Neural progenitor cell (in vitro differentiated cells): ENCODE measurements around the gene MRPS6. TPM values are rescaled to one million over a fixed set of nuclear protein-coding genes. Genes with fewer than 3 reads are reported as not detected.

Experiments used
- DNase-seq: peaks from one replicate; pipeline ENCODE4 v3.0.0-alpha.2; 2016; ENCODE audit warnings: low spot score
- H2AFZ ChIP-seq: fragments of 200-600 bp; sonication (generic); replicated peaks from 2 replicates; pipeline ENCODE4 v1.6.1; 2016; ENCODE audit warnings: antibody characterized with exemption
- H3F3A ChIP-seq: fragments of 200-600 bp; sonication (generic); 2 replicates; pipeline ENCODE4 v1.6.1; 2016; ENCODE audit warnings: antibody characterized with exemption, low read depth
- H3K27ac ChIP-seq: fragments of 200-600 bp; sonication (generic); 2 replicates; pipeline ENCODE4 v1.5.1; 2016; ENCODE audit warnings: mild to moderate bottlenecking
- H3K27me3 ChIP-seq: fragments of 200-600 bp; sonication (generic); 2 replicates; pipeline ENCODE4 v1.6.1; 2016; ENCODE audit warnings: mild to moderate bottlenecking, moderate library complexity
- H3K36me3 ChIP-seq: fragments of 200-600 bp; sonication (generic); 2 replicates; pipeline ENCODE4 v1.5.1; 2016
- H3K4me1 ChIP-seq: fragments of 200-600 bp; sonication (generic); 2 replicates; pipeline ENCODE4 v1.6.1; 2016; ENCODE audit warnings: mixed run types
- H3K4me2 ChIP-seq: fragments of 200-600 bp; sonication (generic); 2 replicates; pipeline ENCODE4 v1.6.1; 2016
- H3K4me3 ChIP-seq: fragments of 200-600 bp; sonication (generic); 2 replicates; pipeline ENCODE4 v1.5.1; 2016
- H3K79me2 ChIP-seq: fragments of 200-600 bp; sonication (generic); 2 replicates; pipeline ENCODE4 v1.6.1; 2016; ENCODE audit warnings: low read depth
- H3K9ac ChIP-seq: fragments of 200-600 bp; sonication (generic); 2 replicates; pipeline ENCODE4 v1.6.1; 2016
- H3K9me3 ChIP-seq: fragments of 200-600 bp; sonication (generic); 2 replicates; pipeline ENCODE4 v1.5.1; 2016; ENCODE audit warnings: low read depth
- H4K20me1 ChIP-seq: fragments of 200-600 bp; sonication (generic); 2 replicates; pipeline ENCODE4 v1.6.1; 2016; ENCODE audit warnings: low read depth
- H3K27ac Mint-ChIP-seq: 3 replicates; pipeline ENCODE4 v1.8.0; 2021; ENCODE audit warnings: mixed read lengths
- H3K27me3 Mint-ChIP-seq: 2 replicates; pipeline ENCODE4 v1.8.0; 2022; ENCODE audit warnings: low read depth, mild to moderate bottlenecking, inconsistent platforms, moderate library complexity, mixed read lengths; ENCODE audit not compliant: insufficient read depth
- H3K36me3 Mint-ChIP-seq: 3 replicates; pipeline ENCODE4 v1.8.0; 2021; ENCODE audit warnings: mixed read lengths
- H3K4me1 Mint-ChIP-seq: 3 replicates; pipeline ENCODE4 v1.8.0; 2021; ENCODE audit warnings: mixed read lengths
- H3K4me3 Mint-ChIP-seq: 3 replicates; pipeline ENCODE4 v1.8.0; 2021; ENCODE audit warnings: mild to moderate bottlenecking, moderate library complexity, mixed read lengths
- H3K9me3 Mint-ChIP-seq: 3 replicates; pipeline ENCODE4 v1.8.0; 2020; ENCODE audit warnings: mixed read lengths
- CTCF ChIP-seq: fragments of 200-600 bp; sonication (generic); IDR thresholded peaks from 2 replicates; pipeline ENCODE4 v1.5.1; 2017; ENCODE audit warnings: antibody characterized with exemption, mild to moderate bottlenecking
- EZH2 ChIP-seq: fragments of 200-600 bp; sonication (generic); IDR thresholded peaks from 2 replicates; pipeline ENCODE4 v1.6.1; 2017; ENCODE audit warnings: antibody characterized with exemption, mild to moderate bottlenecking, moderate library complexity
- EZH2phosphoT487 ChIP-seq: fragments of 200-600 bp; sonication (generic); IDR thresholded peaks from 2 replicates; pipeline ENCODE4 v1.6.1; 2017; ENCODE audit warnings: antibody characterized with exemption
- total RNA-seq: library from RNA; depleted of rRNA; stranded (reverse); fragments of >200 nt; gene quantifications from 2 replicates; pipeline ENCODE4 v1.2.3, GENCODE V29; 2015; ENCODE audit warnings: low replicate concordance

Gene MRPS6
- total RNA-seq, 1 donor from 2014 or later: 108 TPM

GRCh38 chr21:34027721-34028461 lies 45.5 kb upstream of the MRPS6 start:
- no peak overlapping the region for H3K27ac ChIP-seq
- H3K9me3 ChIP-seq: no peaks in the 10 kb centered on the region
- no peak overlapping the region for H3K27ac Mint-ChIP-seq
- peaks cover 9% of the 10 kb centered on the region for H3K9me3 Mint-ChIP-seq
- TF ChIP-seq CTCF: no peak
- no peaks in the 10 kb centered on the region for H3K36me3 ChIP-seq
- no peaks in the 10 kb centered on the region for H3K4me1 Mint-ChIP-seq
- no peaks in the 10 kb centered on the region for H4K20me1 ChIP-seq
- H3K27me3 ChIP-seq: no peaks in the 10 kb centered on the region
- peaks cover 8% of the 10 kb centered on the region for H3K4me1 ChIP-seq
- H3F3A ChIP-seq: no peaks in the 10 kb centered on the region
- no peak overlapping the region for H2AFZ ChIP-seq
- peaks cover 4% of the 10 kb centered on the region for H3K27me3 Mint-ChIP-seq
- H3K9ac ChIP-seq: no peak overlapping the region
- no peak overlapping the region for H3K4me3 ChIP-seq
- H3K4me3 Mint-ChIP-seq: no peak overlapping the region
- no peaks in the 10 kb centered on the region for H3K79me2 ChIP-seq
- H3K36me3 Mint-ChIP-seq: no peaks in the 10 kb centered on the region
- no peak for DNase-seq
- no peak overlapping the region for H3K4me2 ChIP-seq

- H3K27me3 ChIP-seq: no peaks in the 10 kb centered on the region
- no peak overlapping the region for H3K27ac ChIP-seq
- H3K4me2 ChIP-seq: peak overlapping the region; percentile 41
- H3K4me1 Mint-ChIP-seq: peaks cover 6% of the 10 kb centered on the region
- no peaks in the 10 kb centered on the region for H3K9me3 ChIP-seq
- H3K79me2 ChIP-seq: no peaks in the 10 kb centered on the region
- DNase-seq: peak; percentile 80
- peak overlapping the region; percentile 55 for H2AFZ ChIP-seq
- H3K36me3 ChIP-seq: no peaks in the 10 kb centered on the region
- peaks cover 9% of the 10 kb centered on the region for H3K9me3 Mint-ChIP-seq
- peaks cover 6% of the 10 kb centered on the region for H3K4me1 ChIP-seq
- H3K27ac Mint-ChIP-seq: no peak overlapping the region
- TF ChIP-seq CTCF (no peak), EZH2 (no peak), EZH2phosphoT487 (no peak)
- peaks cover 4% of the 10 kb centered on the region for H3K27me3 Mint-ChIP-seq
- H3K4me3 ChIP-seq: peak overlapping the region; percentile 4
- no peaks in the 10 kb centered on the region for H3F3A ChIP-seq
- H3K36me3 Mint-ChIP-seq: no peaks in the 10 kb centered on the region
- H3K9ac ChIP-seq: no peak overlapping the region
- no peaks in the 10 kb centered on the region for H4K20me1 ChIP-seq
- no peak overlapping the region for H3K4me3 Mint-ChIP-seq
These were observed 43.4 kb upstream of the MRPS6 start for GRCh38 chr21:34029743-34030528.

- Mint-ChIP-seq H3K4me3 (no peak overlapping the region), H3K4me1 (peaks cover 14% of the 10 kb centered on the region), H3K9me3 (peaks cover 10% of the 10 kb centered on the region), H3K36me3 (no peaks in the 10 kb centered on the region), H3K27ac (no peak overlapping the region), H3K27me3 (peaks cover 4% of the 10 kb centered on the region)
- H3K4me3 ChIP-seq: no peak overlapping the region
- H3K4me1 ChIP-seq: peaks cover 13% of the 10 kb centered on the region
- no peak for DNase-seq
- H2AFZ ChIP-seq: no peak overlapping the region
- TF ChIP-seq CTCF (no peak), EZH2phosphoT487 (no peak), EZH2 (no peak)
- H3K36me3 ChIP-seq: no peaks in the 10 kb centered on the region
- no peaks in the 10 kb centered on the region for H4K20me1 ChIP-seq
- H3K9ac ChIP-seq: no peak overlapping the region
- no peak overlapping the region for H3K4me2 ChIP-seq
- H3K27me3 ChIP-seq: no peaks in the 10 kb centered on the region
- H3K9me3 ChIP-seq: no peaks in the 10 kb centered on the region
- no peaks in the 10 kb centered on the region for H3K79me2 ChIP-seq
- no peaks in the 10 kb centered on the region for H3F3A ChIP-seq
- no peak overlapping the region for H3K27ac ChIP-seq
These were observed 41.5 kb upstream of the MRPS6 start for GRCh38 chr21:34031835-34032370.
